ENCODE measurements around the gene ECI1.

ECI1 gene

GRCh38 chr16:2285731-2286191 lies 34.4 kb upstream of the ECI1 start:
- DNase-seq (ENCODE audit: low read depth in 2 of 2) = no peak
- no peak overlapping the region for H3K4me3 ChIP-seq (replicated peaks in 1 of 2; ENCODE audit: low read depth in 2 of 2, low read length in 2 of 2)
- TF ChIP-seq CTCF (IDR thresholded peaks at IDR 0.05; ENCODE audit: low read depth, low read length) = no peak

- TF ChIP-seq CTCF (IDR thresholded peaks at IDR 0.05; ENCODE audit: low read depth, low read length) = no peak
- DNase-seq (ENCODE audit: low read depth in 2 of 2) = no peak
- no peak overlapping the region for H3K4me3 ChIP-seq (replicated peaks in 1 of 2; ENCODE audit: low read depth in 2 of 2, low read length in 2 of 2)
Observed at GRCh38 chr16:2284797-2285576, 33.6 kb upstream of the ECI1 start.

- TF ChIP-seq CTCF (IDR thresholded peaks at IDR 0.05; ENCODE audit: low read depth, low read length) = no peak
- no peak overlapping the region for H3K4me3 ChIP-seq (replicated peaks in 1 of 2; ENCODE audit: low read depth in 2 of 2, low read length in 2 of 2)
- DNase-seq (ENCODE audit: low read depth in 2 of 2) = no peak
Observed at GRCh38 chr16:2284001-2284770, 32.8 kb upstream of the ECI1 start.

GRCh38 chr16:2282866-2283555 lies 31.6 kb upstream of the ECI1 start:
- no peak for TF ChIP-seq CTCF (IDR thresholded peaks at IDR 0.05; ENCODE audit: low read depth, low read length)
- no peak overlapping the region for H3K4me3 ChIP-seq (replicated peaks in 1 of 2; ENCODE audit: low read depth in 2 of 2, low read length in 2 of 2)
- no peak for DNase-seq (ENCODE audit: low read depth in 2 of 2)

GRCh38 chr16:2282262-2282661 lies 30.9 kb upstream of the ECI1 start:
- no peak for DNase-seq (ENCODE audit: low read depth in 2 of 2)
- no peak overlapping the region for H3K4me3 ChIP-seq (replicated peaks in 1 of 2; ENCODE audit: low read depth in 2 of 2, low read length in 2 of 2)
- no peak for TF ChIP-seq CTCF (IDR thresholded peaks at IDR 0.05; ENCODE audit: low read depth, low read length)

GRCh38 chr16:2280981-2281542 lies 29.7 kb upstream of the ECI1 start:
- no peak for TF ChIP-seq CTCF (IDR thresholded peaks at IDR 0.05; ENCODE audit: low read depth, low read length)
- no peak for DNase-seq (ENCODE audit: low read depth in 2 of 2)
- no peak overlapping the region for H3K4me3 ChIP-seq (replicated peaks in 1 of 2; ENCODE audit: low read depth in 2 of 2, low read length in 2 of 2)
